Adrenal gland (tissue), 12 donors: Measurements from ENCODE around the gene SOX13. TPM values are rescaled to one million over a fixed set of nuclear protein-coding genes. Genes with fewer than 3 reads are reported as not detected.

Experiments
- DNase-seq, 7 donors: peaks; one replicate each; pipeline ENCODE4 v3.0.0-alpha.2; 2019 to 2020
- H3K27ac ChIP-seq, 5 donors: fragments of 200-600 bp; sonication (generic) in 4 of 5; 1 replicate in 3 of 5; 2 replicates in 2 of 5; pipeline versions ENCODE4 v1.5.1 to v1.8.0; 2016 to 2020; ENCODE audit warnings: mild to moderate bottlenecking in 1 of 5
- H3K27me3 ChIP-seq: fragments of 200-600 bp; 2 replicates; pipeline ENCODE4 v1.8.0; 2021
- H3K36me3 ChIP-seq, 2 donors: fragments of 200-600 bp; replicated peaks in 1 of 2; 1 replicate in 1 of 2; 2 replicates in 1 of 2; pipeline versions ENCODE4 v1.5.1 to v1.8.0; 2018 to 2022
- H3K4me1 ChIP-seq, 2 donors: fragments of 200-600 bp; replicated peaks in 1 of 2; 1 replicate in 1 of 2; 2 replicates in 1 of 2; pipeline versions ENCODE4 v1.5.1 to v1.8.0; 2018 to 2021
- H3K4me3 ChIP-seq, 4 donors: fragments of 200-600 bp; sonication (generic) in 3 of 4; one replicate each; pipeline ENCODE4 v1.5.1; 2016 to 2018
- H3K9me3 ChIP-seq, 3 donors: fragments of 200-600 bp; sonication (generic) in 1 of 3; replicated peaks in 1 of 3; 1 replicate in 2 of 3; 2 replicates in 1 of 3; pipeline versions ENCODE4 v1.5.1 to v1.8.0; 2016 to 2021
- CTCF ChIP-seq, 6 experiments: fragments of 450-650 bp in 4 of 6; fragments of 200-600 bp in 2 of 6; sonication (generic) in 1 of 6; IDR thresholded peaks; 1 replicate in 5 of 6; 2 replicates in 1 of 6; pipeline versions ENCODE4 v1.5.1 to v1.8.0; 2016 to 2021; ENCODE audit warnings: antibody characterized with exemption in 6 of 6, mild to moderate bottlenecking in 2 of 6, moderate library complexity in 1 of 6
- POLR2A ChIP-seq, 2 donors: fragments of 450-650 bp; IDR thresholded peaks; one replicate each; pipeline ENCODE4 v1.6.1; 2017; ENCODE audit warnings: antibody characterized with exemption in 2 of 2, mild to moderate bottlenecking in 2 of 2, moderate library complexity in 1 of 2
- WGBS, 4 donors: extraction: QIAGEN DNeasy Blood & Tissue Kit in 2 of 4; methylation state at CpG; one replicate each; pipeline versions ENCODE4 v1.1.5 to v1.1.7; 2013 to 2017; 5-methylcytosine and 5-hydroxymethylcytosine counted together
- intact Hi-C, 2 donors: fragments of 100-400 bp; cut with DNase I; formaldehyde crosslinking; loops; one replicate each; pipeline versions ENCODE4 v1.14.1 to v1.15.0; 2022 to 2023
- polyA plus RNA-seq, 3 donors: library from polyadenylated mRNA; stranded (reverse); fragments of 200-250 nt in 2 of 3; fragments of 350-450 nt in 1 of 3; fragmentation: Illumina TruSeq in 1 of 3; extraction: RNeasy Lipid Tissue Mini Kit (QIAGEN cat#74804) in 1 of 3; gene quantifications; one replicate each; pipeline ENCODE4 v1.2.3, GENCODE V29; 2013 to 2014
- total RNA-seq, 9 donors: library from RNA; depleted of rRNA in 4 of 9; stranded (reverse); fragments of >200 nt in 4 of 9; fragments of 120-200 nt in 1 of 9; fragmentation: NEBNext Ultra II Directional in 1 of 9; extraction: Animal tissue kit (Norgen Biotek cat#: 25700) in 1 of 9; gene quantifications; one replicate each; pipeline versions ENCODE4 v1.1.0 to v1.2.4, GENCODE V29; 2013 to 2023
- donor health status: healthy with polysubstance abuse.
- donor health status: Bipolar disorder and iron deficiency.
- donor health status: DM: yes; HTN: yes; CAD: no.
- donor health status: DM: no; HTN: no; CAD: no.
- donor health status: DM: no; HTN: no; CAD: no.
- donor health status: DM: yes; HTN: yes; CAD: no.

The SOX13 gene
- total and polyA plus RNA-seq, 12 donors: 4.2 to 44.5 (median 25.6) TPM

GRCh38 chr1:204051258-204051657 is 21.7 kb upstream of the SOX13 start:
- DNase-seq: no peak
- H3K27ac ChIP-seq: no peak overlapping the region
- H3K4me3 ChIP-seq: no peak overlapping the region
- no peak for TF ChIP-seq POLR2A (IDR thresholded peaks at IDR 0.05)
- H3K36me3 ChIP-seq: no peaks in the 10 kb centered on the region
- 75 to 76% (median 76%) methylated on average over 4 to 5 of the region's 5 CpGs for WGBS, 4 donors
- intact Hi-C loops: no loop called here
- no peaks in the 10 kb centered on the region for H3K9me3 ChIP-seq
- H3K4me1 ChIP-seq: no peaks in the 10 kb centered on the region
- H3K27me3 ChIP-seq: no peaks in the 10 kb centered on the region

- no peaks in the 10 kb centered on the region for H3K36me3 ChIP-seq
- no peaks in the 10 kb centered on the region for H3K27me3 ChIP-seq
- TF ChIP-seq POLR2A (IDR thresholded peaks at IDR 0.05) (no peak), CTCF (IDR thresholded peaks at IDR 0.05) (no peak)
- no peak overlapping the region for H3K4me3 ChIP-seq
- no peaks in the 10 kb centered on the region for H3K4me1 ChIP-seq
- intact Hi-C loops: no loop called here
- H3K9me3 ChIP-seq: no peaks in the 10 kb centered on the region
- DNase-seq: no peak
- H3K27ac ChIP-seq: no peak overlapping the region
Measured at GRCh38 chr1:204051718-204052117, 21.2 kb upstream of the SOX13 start.

GRCh38 chr1:204053893-204054292 is 19.0 kb upstream of the SOX13 start:
- no peak overlapping the region for H3K27ac ChIP-seq
- H3K36me3 ChIP-seq: no peaks in the 10 kb centered on the region
- TF ChIP-seq POLR2A (IDR thresholded peaks at IDR 0.05) (no peak), CTCF (IDR thresholded peaks at IDR 0.05) (no peak)
- no peaks in the 10 kb centered on the region for H3K27me3 ChIP-seq
- H3K4me3 ChIP-seq: no peak overlapping the region
- H3K9me3 ChIP-seq: no peaks in the 10 kb centered on the region
- 79 to 91% (median 88%) methylated on average over 2 of the region's 2 CpGs for WGBS, 4 donors
- no peaks in the 10 kb centered on the region for H3K4me1 ChIP-seq
- intact Hi-C loops: no loop called here
- DNase-seq: no peak

- H3K36me3 ChIP-seq: no peaks in the 10 kb centered on the region
- no peak for DNase-seq
- H3K27ac ChIP-seq: no peak overlapping the region
- H3K9me3 ChIP-seq: no peaks in the 10 kb centered on the region
- 90 to 95% (median 91%) methylated on average over 7 of the region's 7 CpGs for WGBS, 4 donors
- intact Hi-C loops: no loop called here
- no peak for TF ChIP-seq POLR2A (IDR thresholded peaks at IDR 0.05)
- no peak for TF ChIP-seq CTCF (IDR thresholded peaks at IDR 0.05)
- no peak overlapping the region for H3K4me3 ChIP-seq
- H3K4me1 ChIP-seq: no peaks in the 10 kb centered on the region
- H3K27me3 ChIP-seq: no peaks in the 10 kb centered on the region
Measured at GRCh38 chr1:204059970-204060369, 12.9 kb upstream of the SOX13 start.

GRCh38 chr1:204062106-204062505 is 10.8 kb upstream of the SOX13 start:
- no peak for TF ChIP-seq POLR2A (IDR thresholded peaks at IDR 0.05)
- TF ChIP-seq CTCF (IDR thresholded peaks at IDR 0.05): no peak
- DNase-seq: no peak
- Histone ChIP-seq H3K4me1 (no peaks in the 10 kb centered on the region), H3K9me3 (no peaks in the 10 kb centered on the region), H3K4me3 (no peak overlapping the region), H3K27ac (no peak overlapping the region), H3K36me3 (no peaks in the 10 kb centered on the region), H3K27me3 (no peaks in the 10 kb centered on the region)
- intact Hi-C loops: no loop called here
- 33 to 51% (median 44%) methylated on average over 2 of the region's 2 CpGs for WGBS, 4 donors
